Measurements from ENCODE around the gene FICD. TPM values are rescaled to one million over a fixed set of nuclear protein-coding genes. Genes with fewer than 3 reads are reported as not detected.

The FICD gene
- total RNA-seq, 2 donors from 2014 or later: 6.2 to 6.8 TPM

DNA sequence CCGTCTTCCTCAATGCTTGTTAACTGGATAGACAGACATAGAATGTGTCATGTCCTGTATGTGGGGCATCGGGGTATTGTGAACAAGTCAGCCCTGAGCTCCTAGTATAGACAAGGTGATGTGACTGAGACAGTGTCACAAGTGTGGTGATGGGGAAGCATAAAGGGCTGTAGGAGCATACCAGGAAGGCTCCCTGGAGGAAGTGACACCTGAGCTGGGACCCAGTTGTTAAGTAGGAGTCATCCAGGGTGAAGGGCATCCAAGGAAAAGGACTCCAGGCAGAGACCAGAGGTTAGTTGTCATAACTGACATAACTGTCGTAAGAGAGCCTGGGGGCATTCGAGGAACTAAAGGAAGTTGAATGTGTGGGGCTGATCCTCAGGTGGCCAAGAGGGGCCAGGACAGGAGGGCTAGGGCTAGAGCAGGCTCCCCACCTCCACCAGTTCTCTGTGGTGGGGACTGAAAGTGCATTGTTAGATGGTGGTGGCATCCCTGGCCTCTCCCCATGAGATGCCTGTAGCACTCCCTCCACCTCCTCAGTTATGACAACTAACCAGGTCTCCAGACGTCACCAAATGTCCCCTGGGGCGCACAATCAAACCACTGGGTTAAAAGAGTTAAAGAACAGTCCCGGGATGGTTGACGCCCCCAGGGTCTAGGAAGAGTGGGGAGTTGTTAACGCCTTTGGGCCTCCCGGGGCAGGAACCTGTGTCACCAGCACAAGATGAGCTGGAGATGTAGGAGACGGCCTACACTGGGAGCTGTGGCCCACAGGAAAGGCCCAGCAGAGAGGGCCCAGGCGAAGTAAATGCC is 2.4 kb downstream of the FICD start:
- peaks cover 53% of the 10 kb centered on the region for H3K36me3 ChIP-seq (ENCODE audit: control insufficient read depth, insufficient read depth, low read length)
- H3K9ac ChIP-seq (ENCODE audit: extremely low read depth, low read length, poor library complexity, severe bottlenecking): no peak overlapping the region
- WGBS, 2 experiments (ENCODE audit: insufficient coverage in 1 of 2, insufficient read length in 1 of 2): 95 to 100% methylated on average over 8 to 12 of the region's 12 CpGs
- TF ChIP-seq, protein P1, sequence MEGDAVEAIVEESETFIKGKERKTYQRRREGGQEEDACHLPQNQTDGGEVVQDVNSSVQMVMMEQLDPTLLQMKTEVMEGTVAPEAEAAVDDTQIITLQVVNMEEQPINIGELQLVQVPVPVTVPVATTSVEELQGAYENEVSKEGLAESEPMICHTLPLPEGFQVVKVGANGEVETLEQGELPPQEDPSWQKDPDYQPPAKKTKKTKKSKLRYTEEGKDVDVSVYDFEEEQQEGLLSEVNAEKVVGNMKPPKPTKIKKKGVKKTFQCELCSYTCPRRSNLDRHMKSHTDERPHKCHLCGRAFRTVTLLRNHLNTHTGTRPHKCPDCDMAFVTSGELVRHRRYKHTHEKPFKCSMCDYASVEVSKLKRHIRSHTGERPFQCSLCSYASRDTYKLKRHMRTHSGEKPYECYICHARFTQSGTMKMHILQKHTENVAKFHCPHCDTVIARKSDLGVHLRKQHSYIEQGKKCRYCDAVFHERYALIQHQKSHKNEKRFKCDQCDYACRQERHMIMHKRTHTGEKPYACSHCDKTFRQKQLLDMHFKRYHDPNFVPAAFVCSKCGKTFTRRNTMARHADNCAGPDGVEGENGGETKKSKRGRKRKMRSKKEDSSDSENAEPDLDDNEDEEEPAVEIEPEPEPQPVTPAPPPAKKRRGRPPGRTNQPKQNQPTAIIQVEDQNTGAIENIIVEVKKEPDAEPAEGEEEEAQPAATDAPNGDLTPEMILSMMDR (conservative IDR thresholded peaks at IDR 0.05): no peak
- no peak overlapping the region for H3K4me3 ChIP-seq (ENCODE audit: low read length)
- H3K4me1 ChIP-seq (ENCODE audit: control insufficient read depth, insufficient read depth, low read length): peaks cover 4% of the 10 kb centered on the region
- DNase-seq: peak; percentile 57
- no peak overlapping the region for H3K27ac ChIP-seq (ENCODE audit: low read depth, low read length)
- no peaks in the 10 kb centered on the region for H3K27me3 ChIP-seq (ENCODE audit: control insufficient read depth, insufficient read depth, low read length, poor library complexity, severe bottlenecking)
- Mint-ChIP-seq H3K27me3 (ENCODE audit: insufficient read depth) (no peaks in the 10 kb centered on the region), H3K4me3 (no peak overlapping the region), H3K27ac (no peak overlapping the region), H3K4me1 (peaks cover 8% of the 10 kb centered on the region), H3K36me3 (ENCODE audit: low read depth) (peaks cover 38% of the 10 kb centered on the region), H3K9me3 (no peaks in the 10 kb centered on the region)
- no peaks in the 10 kb centered on the region for H3K9me3 ChIP-seq (ENCODE audit: control insufficient read depth, low read length)

DNA sequence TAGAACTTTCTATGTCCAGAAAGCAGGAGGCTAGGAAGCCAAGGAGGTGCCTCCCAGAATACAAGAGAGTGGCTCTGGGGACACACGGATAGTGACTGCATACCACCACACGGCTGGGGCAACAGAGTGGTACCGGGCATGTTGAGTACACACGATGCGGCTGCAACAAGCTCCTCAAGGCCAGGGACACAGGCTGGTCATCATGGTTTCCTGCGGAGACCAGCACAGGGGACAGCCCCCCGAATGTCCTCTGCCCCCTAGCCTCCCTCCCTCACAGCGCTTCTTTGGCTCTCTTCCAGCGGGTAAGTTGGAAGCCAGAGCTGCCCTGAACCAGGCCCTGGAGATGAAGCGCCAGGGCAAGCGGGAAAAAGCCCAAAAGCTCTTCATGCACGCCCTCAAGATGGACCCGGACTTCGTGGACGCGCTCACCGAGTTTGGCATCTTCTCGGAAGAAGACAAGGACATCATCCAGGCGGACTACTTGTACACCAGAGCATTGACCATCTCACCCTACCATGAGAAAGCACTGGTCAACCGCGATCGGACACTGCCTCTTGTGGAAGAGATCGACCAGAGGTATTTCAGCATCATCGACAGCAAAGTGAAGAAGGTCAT is 3.1 kb downstream of the FICD start:
- Mint-ChIP-seq H3K36me3 (ENCODE audit: low read depth) (peaks cover 44% of the 10 kb centered on the region), H3K4me3 (no peak overlapping the region)
- TF ChIP-seq, protein P1 (conservative IDR thresholded peaks at IDR 0.05): no peak

DNA sequence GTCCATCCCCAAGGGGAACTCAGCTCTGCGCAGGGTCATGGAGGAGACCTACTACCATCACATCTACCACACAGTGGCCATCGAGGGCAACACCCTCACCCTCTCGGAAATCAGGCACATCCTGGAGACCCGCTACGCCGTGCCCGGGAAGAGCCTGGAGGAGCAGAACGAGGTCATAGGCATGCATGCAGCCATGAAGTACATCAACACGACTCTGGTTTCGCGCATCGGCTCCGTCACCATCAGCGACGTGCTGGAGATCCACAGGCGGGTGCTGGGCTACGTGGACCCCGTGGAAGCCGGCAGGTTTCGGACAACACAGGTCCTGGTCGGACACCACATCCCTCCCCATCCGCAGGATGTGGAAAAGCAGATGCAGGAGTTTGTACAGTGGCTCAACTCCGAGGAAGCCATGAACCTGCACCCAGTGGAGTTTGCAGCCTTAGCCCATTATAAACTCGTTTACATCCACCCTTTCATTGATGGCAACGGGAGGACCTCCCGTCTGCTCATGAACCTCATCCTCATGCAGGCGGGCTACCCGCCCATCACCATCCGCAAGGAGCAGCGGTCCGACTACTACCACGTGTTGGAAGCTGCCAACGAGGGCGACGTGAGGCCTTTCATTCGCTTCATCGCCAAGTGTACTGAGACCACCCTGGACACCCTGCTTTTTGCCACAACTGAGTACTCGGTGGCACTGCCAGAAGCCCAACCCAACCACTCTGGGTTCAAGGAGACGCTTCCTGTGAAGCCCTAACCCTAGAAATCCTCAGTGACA is 3.8 kb downstream of the FICD start:
- Mint-ChIP-seq H3K36me3 (ENCODE audit: low read depth) (peaks cover 51% of the 10 kb centered on the region), H3K9me3 (no peaks in the 10 kb centered on the region), H3K4me3 (no peak overlapping the region), H3K27ac (no peak overlapping the region), H3K4me1 (peaks cover 8% of the 10 kb centered on the region), H3K27me3 (ENCODE audit: insufficient read depth) (no peaks in the 10 kb centered on the region)
- Histone ChIP-seq H3K27me3 (ENCODE audit: control insufficient read depth, insufficient read depth, low read length, poor library complexity, severe bottlenecking) (no peaks in the 10 kb centered on the region), H3K4me1 (ENCODE audit: control insufficient read depth, insufficient read depth, low read length) (peaks cover 4% of the 10 kb centered on the region), H3K27ac (ENCODE audit: low read depth, low read length) (no peak overlapping the region), H3K4me3 (ENCODE audit: low read length) (no peak overlapping the region), H3K9me3 (ENCODE audit: control insufficient read depth, low read length) (no peaks in the 10 kb centered on the region), H3K9ac (ENCODE audit: extremely low read depth, low read length, poor library complexity, severe bottlenecking) (no peak overlapping the region), H3K36me3 (ENCODE audit: control insufficient read depth, insufficient read depth, low read length) (peaks cover 67% of the 10 kb centered on the region)
- TF ChIP-seq, protein P1 (conservative IDR thresholded peaks at IDR 0.05): no peak
- WGBS, 2 experiments (ENCODE audit: insufficient coverage in 1 of 2, insufficient read length in 1 of 2): 96% methylated on average over 35 to 39 of the region's 39 CpGs
- peak; percentile 53 for DNase-seq

More for the DNA sequence above, 3.1 kb downstream of the FICD start:
- WGBS, 2 experiments (ENCODE audit: insufficient coverage in 1 of 2, insufficient read length in 1 of 2): 92 to 96% methylated on average over 20 to 24 of the region's 24 CpGs
- peak; percentile 42 for DNase-seq
- H3K4me1 ChIP-seq (ENCODE audit: control insufficient read depth, insufficient read depth, low read length): peaks cover 4% of the 10 kb centered on the region
- Mint-ChIP-seq H3K4me1 (peaks cover 8% of the 10 kb centered on the region), H3K27me3 (ENCODE audit: insufficient read depth) (no peaks in the 10 kb centered on the region), H3K9me3 (no peaks in the 10 kb centered on the region), H3K27ac (no peak overlapping the region)
- H3K36me3 ChIP-seq (ENCODE audit: control insufficient read depth, insufficient read depth, low read length): peaks cover 60% of the 10 kb centered on the region
- H3K27ac ChIP-seq (ENCODE audit: low read depth, low read length): no peak overlapping the region
- no peaks in the 10 kb centered on the region for H3K9me3 ChIP-seq (ENCODE audit: control insufficient read depth, low read length)
- no peaks in the 10 kb centered on the region for H3K27me3 ChIP-seq (ENCODE audit: control insufficient read depth, insufficient read depth, low read length, poor library complexity, severe bottlenecking)
- H3K4me3 ChIP-seq (ENCODE audit: low read length): no peak overlapping the region
- H3K9ac ChIP-seq (ENCODE audit: extremely low read depth, low read length, poor library complexity, severe bottlenecking): no peak overlapping the region

All from endodermal cell (in vitro differentiated cells).